ENCODE measurements around the gene SPTBN4.
"Not testable (repeated sequence)": the region's sequence is repeated elsewhere in the genome, so short reads cannot be mapped to it uniquely, and the experiment has no call there.

SPTBN4 gene

GRCh38 chr19:40617961-40618360 is 151.2 kb downstream of the SPTBN4 start:
- DNase-seq (ENCODE audit: low read depth in 2 of 2) = no peak

GRCh38 chr19:40619333-40620160 is 152.7 kb downstream of the SPTBN4 start:
- DNase-seq (ENCODE audit: low read depth in 2 of 2) = no peak

GRCh38 chr19:40620161-40620485 is 153.3 kb downstream of the SPTBN4 start:
- DNase-seq (ENCODE audit: low read depth in 2 of 2) = no peak

- no peak for DNase-seq (ENCODE audit: low read depth in 2 of 2)
These were observed 154.5 kb downstream of the SPTBN4 start for GRCh38 chr19:40621283-40621682.

GRCh38 chr19:40621966-40622772 is 155.4 kb downstream of the SPTBN4 start:
- DNase-seq (ENCODE audit: low read depth in 2 of 2) = no peak

GRCh38 chr19:40622773-40623075 is 155.9 kb downstream of the SPTBN4 start:
- DNase-seq (ENCODE audit: low read depth in 2 of 2) = no peak

- DNase-seq (ENCODE audit: low read depth in 2 of 2) = no peak
These were observed 156.8 kb downstream of the SPTBN4 start for GRCh38 chr19:40623403-40624251.

GRCh38 chr19:40624369-40625153 is 157.8 kb downstream of the SPTBN4 start:
- not testable (repeated sequence) for DNase-seq (ENCODE audit: low read depth in 2 of 2)

- no peak for DNase-seq (ENCODE audit: low read depth in 2 of 2)
These were observed 158.8 kb downstream of the SPTBN4 start for GRCh38 chr19:40625406-40626120.
